NT2/D1 (cell line): Measurements from ENCODE around the gene LRRFIP1.
A peak's percentile ranks its signal among the peaks of the same experiment; 100 is the strongest.

Experiments
- DNase-seq: peaks from one replicate; pipeline ENCODE4 v3.0.0-alpha.2; 2011; ENCODE audit warnings: low read depth, low spot score
- H3K27me3 ChIP-seq: 2 replicates; pipeline ENCODE4 v1.6.0; 2011; ENCODE audit warnings: mild to moderate bottlenecking; ENCODE audit not compliant: insufficient read length, insufficient read depth
- H3K36me3 ChIP-seq: 2 replicates; pipeline ENCODE4 v1.6.1; 2011; ENCODE audit warnings: mild to moderate bottlenecking, low read length, mixed read lengths; ENCODE audit not compliant: insufficient read depth, insufficient read length
- H3K4me1 ChIP-seq: 2 replicates; pipeline ENCODE4 v1.5.1; 2011; ENCODE audit not compliant: insufficient read depth, insufficient read length
- H3K4me3 ChIP-seq: 2 replicates; pipeline ENCODE4 v1.5.1; 2011; ENCODE audit warnings: low read depth; ENCODE audit not compliant: insufficient read length
- H3K9ac ChIP-seq: 2 replicates; pipeline ENCODE4 v1.6.0; 2011; ENCODE audit warnings: low read depth; ENCODE audit not compliant: insufficient read length
- H3K9me3 ChIP-seq: 2 replicates; pipeline ENCODE4 v1.5.1; 2011; ENCODE audit warnings: mild to moderate bottlenecking, low read length; ENCODE audit not compliant: insufficient read depth
- SUZ12 ChIP-seq: IDR thresholded peaks from 2 replicates; pipeline ENCODE4 v1.6.1; 2011; ENCODE audit not compliant: insufficient read length, insufficient read depth; ENCODE audit errors: extremely low read depth
- YY1 ChIP-seq: IDR thresholded peaks from 2 replicates; pipeline ENCODE4 v1.6.1; 2011; ENCODE audit not compliant: insufficient read length, insufficient read depth
- ZNF274 ChIP-seq: IDR thresholded peaks from 2 replicates; pipeline ENCODE4 v1.6.1; 2011; ENCODE audit warnings: mild to moderate bottlenecking, low read depth, low read length

LRRFIP1 gene

GRCh38 chr2:237652854-237653253 is 25.5 kb downstream of the LRRFIP1 start:
- Histone ChIP-seq H3K36me3 (peaks cover 26% of the 10 kb centered on the region), H3K4me3 (no peak overlapping the region), H3K9me3 (peaks cover 34% of the 10 kb centered on the region), H3K4me1 (no peaks in the 10 kb centered on the region), H3K27me3 (no peaks in the 10 kb centered on the region), H3K9ac (no peak overlapping the region)
- no peak for DNase-seq
- TF ChIP-seq SUZ12 (no peak), YY1 (no peak), ZNF274 (no peak)

- no peaks in the 10 kb centered on the region for H3K4me1 ChIP-seq
- no peaks in the 10 kb centered on the region for H3K27me3 ChIP-seq
- no peak for DNase-seq
- H3K36me3 ChIP-seq, result peaks cover 26% of the 10 kb centered on the region
- TF ChIP-seq YY1 (no peak), ZNF274 (no peak), SUZ12 (no peak)
- H3K9me3 ChIP-seq, result peaks cover 36% of the 10 kb centered on the region
- no peak overlapping the region for H3K9ac ChIP-seq
- no peak overlapping the region for H3K4me3 ChIP-seq
These were observed 26.6 kb downstream of the LRRFIP1 start for GRCh38 chr2:237653776-237654558.

GRCh38 chr2:237657063-237657462 is 29.7 kb downstream of the LRRFIP1 start:
- Histone ChIP-seq H3K36me3 (peaks cover 10% of the 10 kb centered on the region), H3K4me3 (no peak overlapping the region), H3K4me1 (peaks cover 7% of the 10 kb centered on the region), H3K9ac (no peak overlapping the region), H3K27me3 (no peaks in the 10 kb centered on the region), H3K9me3 (peaks cover 19% of the 10 kb centered on the region)
- DNase-seq, result no peak
- TF ChIP-seq ZNF274 (no peak), SUZ12 (no peak), YY1 (no peak)

GRCh38 chr2:237660381-237660900 is 33.1 kb downstream of the LRRFIP1 start:
- TF ChIP-seq ZNF274, result no peak
- no peak for TF ChIP-seq SUZ12
- no peak for TF ChIP-seq YY1
- Histone ChIP-seq H3K9me3 (peaks cover 11% of the 10 kb centered on the region; the same call in 1 of the 2 replicates), H3K27me3 (no peaks in the 10 kb centered on the region), H3K4me3 (no peak overlapping the region), H3K36me3 (peaks cover 3% of the 10 kb centered on the region), H3K9ac (no peak overlapping the region), H3K4me1 (peaks cover 18% of the 10 kb centered on the region)
- DNase-seq, result no peak

- TF ChIP-seq ZNF274, result no peak
- no peak for TF ChIP-seq SUZ12
- no peak for TF ChIP-seq YY1
- Histone ChIP-seq H3K27me3 (no peaks in the 10 kb centered on the region), H3K9me3 (peaks cover 11% of the 10 kb centered on the region; the same call in 1 of the 2 replicates), H3K4me3 (no peak overlapping the region), H3K9ac (no peak overlapping the region), H3K4me1 (peaks cover 21% of the 10 kb centered on the region), H3K36me3 (peaks cover 3% of the 10 kb centered on the region)
- no peak for DNase-seq
These were observed 33.9 kb downstream of the LRRFIP1 start for GRCh38 chr2:237661270-237661669.

GRCh38 chr2:237661799-237662328 is 34.5 kb downstream of the LRRFIP1 start:
- peaks cover 9% of the 10 kb centered on the region; the same call in 1 of the 2 replicates for H3K9me3 ChIP-seq
- H3K27me3 ChIP-seq, result no peaks in the 10 kb centered on the region
- H3K4me1 ChIP-seq, result peaks cover 21% of the 10 kb centered on the region
- TF ChIP-seq YY1 (no peak), ZNF274 (no peak), SUZ12 (no peak)
- no peak overlapping the region for H3K9ac ChIP-seq
- no peak overlapping the region for H3K4me3 ChIP-seq
- DNase-seq, result no peak
- peaks cover 3% of the 10 kb centered on the region for H3K36me3 ChIP-seq

DNA sequence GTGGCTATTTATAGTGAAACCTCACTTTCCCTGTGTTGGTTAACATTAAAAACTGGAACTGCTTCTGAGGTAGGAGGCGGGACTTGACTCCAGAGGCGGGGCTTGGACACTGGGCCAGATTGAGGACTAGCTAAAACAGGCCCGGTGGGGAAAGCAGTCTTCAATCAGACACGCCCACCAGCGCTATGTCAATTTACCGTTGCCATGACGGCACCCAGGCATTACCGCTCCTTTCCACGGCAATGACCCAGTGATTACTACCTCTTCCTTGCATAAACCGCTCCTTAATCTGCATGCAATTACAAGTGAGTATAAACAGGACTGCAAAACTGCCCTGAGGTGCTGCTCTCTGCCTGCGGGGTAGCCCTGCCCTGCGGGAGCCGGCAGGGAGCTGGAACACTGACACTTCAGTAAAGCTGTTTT is 35.3 kb downstream of the LRRFIP1 start:
- peaks cover 21% of the 10 kb centered on the region for H3K4me1 ChIP-seq
- no peak overlapping the region for H3K9ac ChIP-seq
- TF ChIP-seq SUZ12, result no peak
- TF ChIP-seq ZNF274, result no peak
- no peak for TF ChIP-seq YY1
- no peak overlapping the region for H3K4me3 ChIP-seq
- peaks cover 5% of the 10 kb centered on the region for H3K36me3 ChIP-seq
- 0 out of 2 replicates have a peak, but pooled peaks cover 4% of the 10 kb centered on the region for H3K9me3 ChIP-seq
- H3K27me3 ChIP-seq, result no peaks in the 10 kb centered on the region
- DNase-seq, result peak; percentile 96
